PC-9 (cell line): ENCODE results near the gene AP4S1.
"Not testable (repeated sequence)": the region's sequence is repeated elsewhere in the genome, so short reads cannot be mapped to it uniquely, and the experiment has no call there.

Experiments used
- EZH2 ChIP-seq: fragments of 200-600 bp; sonication (generic); IDR thresholded peaks from 2 replicates; pipeline ENCODE4 v1.8.0; 2017; ENCODE audit warnings: antibody characterized with exemption, low read depth
- TF ChIP-seq, protein P1 (sequence below): fragments of 200-600 bp; sonication (generic); conservative IDR thresholded peaks from 2 replicates; pipeline ENCODE4 v1.6.1; 2017; ENCODE audit warnings: mixed run types, antibody characterized with exemption, mild to moderate bottlenecking, moderate library complexity

DNA sequence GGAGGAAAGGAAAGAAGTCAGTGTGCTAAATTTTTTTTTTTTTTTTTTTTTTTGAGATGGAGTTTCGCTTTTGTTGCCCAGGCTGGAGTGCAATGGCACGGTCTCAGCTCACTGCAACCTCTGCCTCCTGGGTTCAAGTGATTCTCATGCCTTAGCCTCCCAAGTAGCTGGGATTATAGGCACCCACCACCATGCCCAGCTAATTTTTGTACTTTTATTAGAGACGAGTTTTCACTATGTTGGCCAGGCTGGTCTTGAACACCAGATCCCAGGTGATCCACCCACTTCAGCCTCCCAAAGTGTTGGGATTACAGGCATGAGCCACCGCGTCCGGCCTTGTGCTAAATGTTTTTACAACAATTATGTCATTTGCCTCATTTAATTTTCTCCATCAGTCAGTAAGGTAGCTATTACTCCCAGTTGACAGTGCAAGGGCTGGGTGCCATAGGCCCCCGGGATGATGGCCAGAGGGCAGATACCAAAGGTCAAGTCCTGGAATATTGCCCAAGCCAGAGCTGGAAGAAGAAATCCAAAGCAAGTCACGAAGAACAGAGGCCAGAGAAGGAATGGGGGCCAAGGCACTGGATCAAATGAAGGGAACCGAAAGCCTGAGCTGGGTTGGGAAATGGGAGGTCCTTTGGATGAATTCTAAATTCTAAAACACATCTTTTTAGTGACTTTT is 27.6 kb downstream of the AP4S1 start:
- not testable (repeated sequence) for TF ChIP-seq EZH2
- TF ChIP-seq, protein P1, sequence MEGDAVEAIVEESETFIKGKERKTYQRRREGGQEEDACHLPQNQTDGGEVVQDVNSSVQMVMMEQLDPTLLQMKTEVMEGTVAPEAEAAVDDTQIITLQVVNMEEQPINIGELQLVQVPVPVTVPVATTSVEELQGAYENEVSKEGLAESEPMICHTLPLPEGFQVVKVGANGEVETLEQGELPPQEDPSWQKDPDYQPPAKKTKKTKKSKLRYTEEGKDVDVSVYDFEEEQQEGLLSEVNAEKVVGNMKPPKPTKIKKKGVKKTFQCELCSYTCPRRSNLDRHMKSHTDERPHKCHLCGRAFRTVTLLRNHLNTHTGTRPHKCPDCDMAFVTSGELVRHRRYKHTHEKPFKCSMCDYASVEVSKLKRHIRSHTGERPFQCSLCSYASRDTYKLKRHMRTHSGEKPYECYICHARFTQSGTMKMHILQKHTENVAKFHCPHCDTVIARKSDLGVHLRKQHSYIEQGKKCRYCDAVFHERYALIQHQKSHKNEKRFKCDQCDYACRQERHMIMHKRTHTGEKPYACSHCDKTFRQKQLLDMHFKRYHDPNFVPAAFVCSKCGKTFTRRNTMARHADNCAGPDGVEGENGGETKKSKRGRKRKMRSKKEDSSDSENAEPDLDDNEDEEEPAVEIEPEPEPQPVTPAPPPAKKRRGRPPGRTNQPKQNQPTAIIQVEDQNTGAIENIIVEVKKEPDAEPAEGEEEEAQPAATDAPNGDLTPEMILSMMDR, result not testable (repeated sequence)
